ENCODE results near the gene OR5A1.

OR5A1 gene

GRCh38 chr11:59479906-59480305 lies 43.6 kb downstream of the OR5A1 start:
- no peaks in the 10 kb centered on the region for H3K4me1 ChIP-seq (ENCODE audit: control insufficient read depth, low read length)
- no peak overlapping the region for H3K27ac ChIP-seq (ENCODE audit: low read depth, low read length)
- no peak for TF ChIP-seq CTCF (IDR thresholded peaks at IDR 0.05; ENCODE audit: low read depth, low read length, poor library complexity, severe bottlenecking)
- no peak for TF ChIP-seq EZH2phosphoT487 (IDR thresholded peaks at IDR 0.05; ENCODE audit: borderline replicate concordance, low read length)
- no peak overlapping the region for H3K4me3 ChIP-seq (ENCODE audit: low read length)
- no peaks in the 10 kb centered on the region for H3K9me3 ChIP-seq (ENCODE audit: control insufficient read depth, insufficient read depth, low read length)
- no peak overlapping the region for H3K4me2 ChIP-seq (ENCODE audit: low read length)
- no peaks in the 10 kb centered on the region for H3K79me2 ChIP-seq (ENCODE audit: control insufficient read depth, low read length)
- no peaks in the 10 kb centered on the region for H3K36me3 ChIP-seq (ENCODE audit: control insufficient read depth, low read length)
- no peaks in the 10 kb centered on the region for H4K20me1 ChIP-seq (ENCODE audit: control insufficient read depth, insufficient read depth, low read depth, low read length)
- H3F3A ChIP-seq (ENCODE audit: control insufficient read depth, insufficient read depth) = no peaks in the 10 kb centered on the region
- peaks cover 4% of the 10 kb centered on the region; the same call in 1 of the 2 replicates for H3K27me3 ChIP-seq (ENCODE audit: control insufficient read depth, low read length)
- H3K9me2 ChIP-seq (replicated peaks; ENCODE audit: control insufficient read depth, low read length) = no peaks in the 10 kb centered on the region

GRCh38 chr11:59480359-59480758 lies 44.1 kb downstream of the OR5A1 start:
- H3K79me2 ChIP-seq (ENCODE audit: control insufficient read depth, low read length) = no peaks in the 10 kb centered on the region
- no peaks in the 10 kb centered on the region for H3K9me3 ChIP-seq (ENCODE audit: control insufficient read depth, insufficient read depth, low read length)
- H4K20me1 ChIP-seq (ENCODE audit: control insufficient read depth, insufficient read depth, low read depth, low read length) = no peaks in the 10 kb centered on the region
- H3K4me2 ChIP-seq (ENCODE audit: low read length) = no peak overlapping the region
- H3K4me3 ChIP-seq (ENCODE audit: low read length) = no peak overlapping the region
- H3K27ac ChIP-seq (ENCODE audit: low read depth, low read length) = no peak overlapping the region
- H3F3A ChIP-seq (ENCODE audit: control insufficient read depth, insufficient read depth) = no peaks in the 10 kb centered on the region
- H3K36me3 ChIP-seq (ENCODE audit: control insufficient read depth, low read length) = no peaks in the 10 kb centered on the region
- peaks cover 4% of the 10 kb centered on the region; the same call in 1 of the 2 replicates for H3K27me3 ChIP-seq (ENCODE audit: control insufficient read depth, low read length)
- TF ChIP-seq CTCF (IDR thresholded peaks at IDR 0.05; ENCODE audit: low read depth, low read length, poor library complexity, severe bottlenecking) (no peak), EZH2phosphoT487 (IDR thresholded peaks at IDR 0.05; ENCODE audit: borderline replicate concordance, low read length) (no peak)
- H3K9me2 ChIP-seq (replicated peaks; ENCODE audit: control insufficient read depth, low read length) = no peaks in the 10 kb centered on the region
- H3K4me1 ChIP-seq (ENCODE audit: control insufficient read depth, low read length) = no peaks in the 10 kb centered on the region
